Heart right ventricle (tissue), 16 donors: ENCODE results near the gene FBN1. TPM values are rescaled to one million over a fixed set of nuclear protein-coding genes. Genes with fewer than 3 reads are reported as not detected.

ENCODE experiments used
- ATAC-seq, 8 donors: fragments of 200-7000 bp; cut with Tn5 transposase; one replicate each; pipeline ENCODE4 v1.9.1; 2020; ENCODE audit warnings: mild to moderate bottlenecking in 8 of 8, moderate library complexity in 8 of 8, moderate number of reproducible peaks in 1 of 8
- DNase-seq, 2 donors: peaks; one replicate each; pipeline ENCODE4 v3.0.0-alpha.2; 2020
- H3K27ac ChIP-seq, 10 donors: fragments of 200-600 bp; sonication (generic) in 2 of 10; one replicate each; pipeline versions ENCODE4 v1.5.0 to v1.8.0; 2020 to 2022; ENCODE audit warnings: mild to moderate bottlenecking in 3 of 10
- H3K27me3 ChIP-seq, 7 donors: fragments of 200-600 bp; one replicate each; pipeline ENCODE4 v1.8.0; 2021 to 2022; ENCODE audit warnings: mild to moderate bottlenecking in 2 of 7
- H3K36me3 ChIP-seq, 9 donors: fragments of 200-600 bp; sonication (generic) in 1 of 9; one replicate each; pipeline versions ENCODE4 v1.5.0 to v1.8.0; 2020 to 2022; ENCODE audit warnings: mild to moderate bottlenecking in 2 of 9
- H3K4me1 ChIP-seq, 9 donors: fragments of 200-600 bp; sonication (generic) in 1 of 9; one replicate each; pipeline versions ENCODE4 v1.5.0 to v1.8.0; 2020 to 2022; ENCODE audit warnings: mild to moderate bottlenecking in 4 of 9
- H3K4me3 ChIP-seq, 10 donors: fragments of 200-600 bp; sonication (generic) in 2 of 10; one replicate each; pipeline versions ENCODE4 v1.5.0 to v1.8.0; 2020 to 2022; ENCODE audit warnings: mild to moderate bottlenecking in 7 of 10, moderate library complexity in 2 of 10
- H3K9me3 ChIP-seq, 11 donors: fragments of 200-600 bp in 10 of 11; sonication (generic) in 2 of 11; one replicate each; pipeline versions ENCODE4 v1.5.0 to v1.8.0; 2013 to 2022; ENCODE audit warnings: mild to moderate bottlenecking in 2 of 11, control low read depth in 1 of 11, moderate library complexity in 1 of 11
- WGBS, 2 donors: extraction: QIAGEN DNeasy Blood & Tissue Kit; methylation state at CpG; one replicate each; pipeline ENCODE4 v1.1.7; 2013; ENCODE audit warnings: inconsistent platforms in 1 of 2; 5-methylcytosine and 5-hydroxymethylcytosine counted together
- intact Hi-C, 10 donors: fragments of 100-400 bp; cut with DNase I; formaldehyde crosslinking; loops; one replicate each; pipeline versions ENCODE4 v1.11.1 to v1.14.2; 2022
- polyA plus RNA-seq, 2 donors: library from polyadenylated mRNA; stranded (reverse); fragments of 200-250 nt; gene quantifications; one replicate each; pipeline ENCODE4 v1.2.3, GENCODE V29; 2013
- total RNA-seq, 10 donors: library from RNA; stranded (reverse); fragmentation: NEBNext Ultra II Directional in 3 of 10; extraction: Animal tissue kit (Norgen Biotek cat#: 25700) in 3 of 10; gene quantifications; one replicate each; pipeline versions ENCODE4 v1.2.1 to v1.2.4, GENCODE V29; 2021 to 2023
- TF ChIP-seq, protein P1 (sequence below), 9 donors: fragments of 200-600 bp; sonication (generic) in 2 of 9; IDR thresholded peaks; one replicate each; pipeline versions ENCODE4 v1.5.0 to v1.8.0; 2021 to 2022; ENCODE audit warnings: antibody characterized with exemption in 9 of 9, mild to moderate bottlenecking in 5 of 9, moderate library complexity in 1 of 9
- donor health status: Arrhythmogenic right ventricular cardiomyopathy.
- donor health status: ischemic (EF 13 %, LVEDD 7.1; RV severe dilation, severe dysfunction).
- donor health status: healthy with polysubstance abuse.
- donor health status: DM: no; HTN: yes; CAD: no.
- donor health status: DM: no; HTN: no; CAD: no.
- donor health status: ischemic (EF 25% LVEDD 6.9; RV normal size, moderate dysfunction).
- donor health status: ischemic (EF 25% LVEDD 5.7; RV mildly dilated, moderate dysfunction).
- donor health status: healthy.
- donor health status: DM: yes; HTN: yes; CAD: no.
- donor health status: Ischemic cardiomyopathy.
- donor health status: ischemic (EF 35%, LVEDD 5.7; RV mildly dilated, moderate dysfunction).
- donor health status: nonischemic (EF 11% LVEDD 7.7; RV severe dilation, severe dysfunction).
- donor health status: DM: yes; HTN: yes; CAD: no.
- donor health status: PGD.
- donor health status: ischemic (EF 29% LVEDD 5.4; RV normal size, mild dysfunction).
- donor health status: nonischemic (EF 23%, LVEDD 6.1; RV moderate dilation, normal function).

The FBN1 gene
- total and polyA plus RNA-seq, 12 donors, result 7.0 to 116 (median 31.1) TPM

GRCh38 chr15:48625126-48625525 lies 20.4 kb downstream of the FBN1 start:
- intact Hi-C loops, result no loop called here
- no peaks in the 10 kb centered on the region for H3K9me3 ChIP-seq
- no peak overlapping the region for H3K27ac ChIP-seq
- 91 to 93% methylated on average over 2 of the region's 2 CpGs for WGBS, 2 donors
- peaks cover 0 to 44% (median 13%) of the 10 kb centered on the region in 9 donors for H3K4me1 ChIP-seq
- no peak overlapping the region for H3K4me3 ChIP-seq
- DNase-seq (no peak), ATAC-seq (no peak)
- no peaks in the 10 kb centered on the region for H3K27me3 ChIP-seq
- TF ChIP-seq, protein P1, sequence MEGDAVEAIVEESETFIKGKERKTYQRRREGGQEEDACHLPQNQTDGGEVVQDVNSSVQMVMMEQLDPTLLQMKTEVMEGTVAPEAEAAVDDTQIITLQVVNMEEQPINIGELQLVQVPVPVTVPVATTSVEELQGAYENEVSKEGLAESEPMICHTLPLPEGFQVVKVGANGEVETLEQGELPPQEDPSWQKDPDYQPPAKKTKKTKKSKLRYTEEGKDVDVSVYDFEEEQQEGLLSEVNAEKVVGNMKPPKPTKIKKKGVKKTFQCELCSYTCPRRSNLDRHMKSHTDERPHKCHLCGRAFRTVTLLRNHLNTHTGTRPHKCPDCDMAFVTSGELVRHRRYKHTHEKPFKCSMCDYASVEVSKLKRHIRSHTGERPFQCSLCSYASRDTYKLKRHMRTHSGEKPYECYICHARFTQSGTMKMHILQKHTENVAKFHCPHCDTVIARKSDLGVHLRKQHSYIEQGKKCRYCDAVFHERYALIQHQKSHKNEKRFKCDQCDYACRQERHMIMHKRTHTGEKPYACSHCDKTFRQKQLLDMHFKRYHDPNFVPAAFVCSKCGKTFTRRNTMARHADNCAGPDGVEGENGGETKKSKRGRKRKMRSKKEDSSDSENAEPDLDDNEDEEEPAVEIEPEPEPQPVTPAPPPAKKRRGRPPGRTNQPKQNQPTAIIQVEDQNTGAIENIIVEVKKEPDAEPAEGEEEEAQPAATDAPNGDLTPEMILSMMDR (IDR thresholded peaks at IDR 0.05), result no peak
- H3K36me3 ChIP-seq, result no peaks in the 10 kb centered on the region

GRCh38 chr15:48624700-48625099 lies 20.8 kb downstream of the FBN1 start:
- no peak for DNase-seq
- Histone ChIP-seq H3K27me3 (no peaks in the 10 kb centered on the region), H3K27ac (no peak overlapping the region), H3K9me3 (no peaks in the 10 kb centered on the region), H3K36me3 (no peaks in the 10 kb centered on the region), H3K4me1 (peaks cover 0 to 43% (median 13%) of the 10 kb centered on the region in 9 donors), H3K4me3 (no peak overlapping the region)
- intact Hi-C loops, result no loop called here
- peak in 1 of 8 donors; percentile 35 for ATAC-seq
- 79 to 94% methylated on average over 4 of the region's 4 CpGs for WGBS, 2 donors
- TF ChIP-seq, protein P1 (IDR thresholded peaks at IDR 0.05), result no peak

GRCh38 chr15:48623456-48623855 lies 22.1 kb downstream of the FBN1 start:
- peaks cover 0 to 47% (median 13%) of the 10 kb centered on the region in 9 donors for H3K4me1 ChIP-seq
- WGBS, 2 donors, result 90 to 100% methylated on average over 1 of the region's 1 CpG
- DNase-seq, result no peak

DNA sequence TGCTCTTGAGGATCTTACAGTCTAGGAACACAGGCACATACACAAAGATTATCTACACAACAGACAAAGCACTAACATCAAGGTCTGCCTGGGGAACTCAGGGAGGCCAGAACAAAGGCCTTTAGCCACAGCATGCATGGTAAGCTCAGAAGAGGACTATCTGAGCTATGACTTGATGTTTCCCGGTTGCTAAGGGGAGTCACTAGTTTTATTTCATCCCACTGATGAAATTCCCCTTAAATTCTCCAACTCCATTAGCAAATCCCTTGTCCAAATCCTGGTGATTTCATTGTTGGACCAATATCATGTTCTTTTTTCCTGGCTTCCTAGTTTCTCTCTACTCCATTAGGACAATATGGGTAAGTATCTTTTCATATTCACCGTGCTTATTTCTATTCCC lies 23.3 kb downstream of the FBN1 start:
- Histone ChIP-seq H3K4me1 (peaks cover 0 to 49% (median 18%) of the 10 kb centered on the region in 9 donors), H3K36me3 (no peaks in the 10 kb centered on the region), H3K4me3 (no peak overlapping the region), H3K9me3 (no peaks in the 10 kb centered on the region), H3K27me3 (no peaks in the 10 kb centered on the region), H3K27ac (peak overlapping the region in 3 of 10 donors; percentile 7 to 34 (median 22))
- TF ChIP-seq, protein P1 (IDR thresholded peaks at IDR 0.05), result no peak
- WGBS, 2 donors, result 73 to 79% methylated on average over 2 of the region's 2 CpGs
- no peak for DNase-seq
- ATAC-seq, result peak in 7 of 8 donors; percentile 17 to 72 (median 51)
- intact Hi-C loops, result no loop called here

More at GRCh38 chr15:48623456-48623855, 22.1 kb downstream of the FBN1 start:
- Histone ChIP-seq H3K9me3 (no peaks in the 10 kb centered on the region), H3K27me3 (no peaks in the 10 kb centered on the region), H3K4me3 (no peak overlapping the region), H3K27ac (no peak overlapping the region), H3K36me3 (no peaks in the 10 kb centered on the region)
- intact Hi-C loops, result no loop called here
- ATAC-seq, result no peak
- TF ChIP-seq, protein P1 (IDR thresholded peaks at IDR 0.05), result no peak
